Natural killer cell (primary cell): ENCODE measurements around the gene MAT2B. TPM values are rescaled to one million over a fixed set of nuclear protein-coding genes. Genes with fewer than 3 reads are reported as not detected.

ENCODE experiments used
- ATAC-seq, 3 donors: fragments of 150-1000 bp in 2 of 3; fragments of 200-7000 bp in 1 of 3; cut with Tn5 transposase; 1 replicate in 1 of 3; 2 replicates in 2 of 3; pipeline ENCODE4 v1.10.0; 2021; ENCODE audit warnings: mild to moderate bottlenecking in 2 of 3, moderate library complexity in 2 of 3
- DNase-seq, 2 donors: peaks; one replicate each; pipeline versions ENCODE4 v3.0.0 to v3.0.0-alpha.2; 2013 to 2021; ENCODE audit warnings: mixed read lengths in 1 of 2
- H3K27ac ChIP-seq: one replicate; pipeline ENCODE4 v1.5.1; 2013; ENCODE audit warnings: mild to moderate bottlenecking, low read length
- H3K27me3 ChIP-seq: one replicate; pipeline ENCODE4 v1.6.1; 2013; ENCODE audit warnings: low read length; ENCODE audit not compliant: control insufficient read depth, insufficient read depth
- H3K36me3 ChIP-seq: one replicate; pipeline ENCODE4 v1.6.1; 2013; ENCODE audit warnings: low read length; ENCODE audit not compliant: control insufficient read depth, insufficient read depth
- H3K4me1 ChIP-seq: one replicate; pipeline ENCODE4 v1.6.1; 2013; ENCODE audit warnings: low read length; ENCODE audit not compliant: control insufficient read depth, insufficient read depth
- H3K4me3 ChIP-seq: one replicate; pipeline ENCODE4 v1.5.1; 2013; ENCODE audit warnings: low read length
- H3K9me3 ChIP-seq: one replicate; pipeline ENCODE4 v1.6.1; 2013; ENCODE audit warnings: low read length; ENCODE audit not compliant: control insufficient read depth, insufficient read depth
- H3K27ac Mint-ChIP-seq, 2 donors: one replicate each; pipeline ENCODE4 v1.8.0; 2022; ENCODE audit warnings: mild to moderate bottlenecking in 2 of 2, mixed read lengths in 2 of 2, moderate library complexity in 1 of 2
- H3K27me3 Mint-ChIP-seq, 2 donors: one replicate each; pipeline ENCODE4 v1.8.0; 2022; ENCODE audit warnings: low read depth in 2 of 2, mixed read lengths in 2 of 2
- H3K36me3 Mint-ChIP-seq: one replicate; pipeline ENCODE4 v1.8.0; 2022; ENCODE audit warnings: mixed read lengths
- H3K4me1 Mint-ChIP-seq, 2 donors: one replicate each; pipeline ENCODE4 v1.8.0; 2022; ENCODE audit warnings: mixed read lengths in 2 of 2
- H3K4me3 Mint-ChIP-seq: one replicate; pipeline ENCODE4 v1.8.0; 2022; ENCODE audit warnings: mild to moderate bottlenecking, moderate library complexity, mixed read lengths
- H3K9me3 Mint-ChIP-seq, 2 donors: one replicate each; pipeline ENCODE4 v1.8.0; 2022; ENCODE audit warnings: mixed read lengths in 2 of 2
- WGBS: methylation state at CpG from one replicate; pipeline ENCODE4 v1.1.7; 2013; ENCODE audit warnings: missing lambda C conversion rate; ENCODE audit not compliant: insufficient coverage; 5-methylcytosine and 5-hydroxymethylcytosine counted together
- intact Hi-C: fragments of 100-400 bp; cut with micrococcal nuclease; formaldehyde crosslinking; loops from one replicate; pipeline ENCODE4 v1.14.2; 2022
- total RNA-seq, 4 donors: library from RNA; stranded (reverse); fragments of 120-200 nt in 1 of 4; gene quantifications; one replicate each; pipeline versions ENCODE4 v1.2.3 to v1.2.4, GENCODE V29; 2013 to 2022
- TF ChIP-seq, protein P1 (sequence below): fragments of 200-600 bp; IDR thresholded peaks from one replicate; pipeline ENCODE4 v1.8.0; 2022; ENCODE audit warnings: antibody characterized with exemption

Gene MAT2B
- total RNA-seq, 3 donors from 2014 or later (not counting 1 experiment from before 2014, with no cell fraction given) = 68.5 to 99.0 (median 80.7) TPM

DNA sequence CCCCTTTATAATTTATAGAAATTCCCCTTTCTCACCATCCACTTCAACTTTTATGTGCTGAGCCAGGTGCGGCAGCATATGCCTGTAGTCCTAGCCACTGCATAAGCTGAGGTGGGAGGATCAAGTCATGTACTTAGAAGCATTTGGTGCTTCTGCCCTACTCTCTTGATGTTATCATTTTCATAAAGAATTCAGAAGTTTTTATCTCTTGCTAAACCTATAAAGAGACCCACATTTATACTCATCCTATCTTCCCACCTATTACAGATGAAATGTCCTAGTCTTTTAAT is 26.5 kb upstream of the MAT2B start:
- intact Hi-C loops = no loop called here
- Histone ChIP-seq H3K27me3 (no peaks in the 10 kb centered on the region), H3K9me3 (no peaks in the 10 kb centered on the region), H3K4me1 (no peaks in the 10 kb centered on the region), H3K36me3 (no peaks in the 10 kb centered on the region), H3K4me3 (no peak overlapping the region), H3K27ac (no peak overlapping the region)
- 80% methylated on average over 1 of the region's 1 CpG for WGBS
- H3K27me3 Mint-ChIP-seq = no peaks in the 10 kb centered on the region
- ATAC-seq (no peak), DNase-seq (no peak)
- H3K36me3 Mint-ChIP-seq = no peaks in the 10 kb centered on the region
- no peak overlapping the region for H3K27ac Mint-ChIP-seq
- no peak overlapping the region for H3K4me3 Mint-ChIP-seq
- H3K4me1 Mint-ChIP-seq = no peaks in the 10 kb centered on the region
- TF ChIP-seq, protein P1, sequence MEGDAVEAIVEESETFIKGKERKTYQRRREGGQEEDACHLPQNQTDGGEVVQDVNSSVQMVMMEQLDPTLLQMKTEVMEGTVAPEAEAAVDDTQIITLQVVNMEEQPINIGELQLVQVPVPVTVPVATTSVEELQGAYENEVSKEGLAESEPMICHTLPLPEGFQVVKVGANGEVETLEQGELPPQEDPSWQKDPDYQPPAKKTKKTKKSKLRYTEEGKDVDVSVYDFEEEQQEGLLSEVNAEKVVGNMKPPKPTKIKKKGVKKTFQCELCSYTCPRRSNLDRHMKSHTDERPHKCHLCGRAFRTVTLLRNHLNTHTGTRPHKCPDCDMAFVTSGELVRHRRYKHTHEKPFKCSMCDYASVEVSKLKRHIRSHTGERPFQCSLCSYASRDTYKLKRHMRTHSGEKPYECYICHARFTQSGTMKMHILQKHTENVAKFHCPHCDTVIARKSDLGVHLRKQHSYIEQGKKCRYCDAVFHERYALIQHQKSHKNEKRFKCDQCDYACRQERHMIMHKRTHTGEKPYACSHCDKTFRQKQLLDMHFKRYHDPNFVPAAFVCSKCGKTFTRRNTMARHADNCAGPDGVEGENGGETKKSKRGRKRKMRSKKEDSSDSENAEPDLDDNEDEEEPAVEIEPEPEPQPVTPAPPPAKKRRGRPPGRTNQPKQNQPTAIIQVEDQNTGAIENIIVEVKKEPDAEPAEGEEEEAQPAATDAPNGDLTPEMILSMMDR = no peak
- H3K9me3 Mint-ChIP-seq = no peaks in the 10 kb centered on the region

DNA sequence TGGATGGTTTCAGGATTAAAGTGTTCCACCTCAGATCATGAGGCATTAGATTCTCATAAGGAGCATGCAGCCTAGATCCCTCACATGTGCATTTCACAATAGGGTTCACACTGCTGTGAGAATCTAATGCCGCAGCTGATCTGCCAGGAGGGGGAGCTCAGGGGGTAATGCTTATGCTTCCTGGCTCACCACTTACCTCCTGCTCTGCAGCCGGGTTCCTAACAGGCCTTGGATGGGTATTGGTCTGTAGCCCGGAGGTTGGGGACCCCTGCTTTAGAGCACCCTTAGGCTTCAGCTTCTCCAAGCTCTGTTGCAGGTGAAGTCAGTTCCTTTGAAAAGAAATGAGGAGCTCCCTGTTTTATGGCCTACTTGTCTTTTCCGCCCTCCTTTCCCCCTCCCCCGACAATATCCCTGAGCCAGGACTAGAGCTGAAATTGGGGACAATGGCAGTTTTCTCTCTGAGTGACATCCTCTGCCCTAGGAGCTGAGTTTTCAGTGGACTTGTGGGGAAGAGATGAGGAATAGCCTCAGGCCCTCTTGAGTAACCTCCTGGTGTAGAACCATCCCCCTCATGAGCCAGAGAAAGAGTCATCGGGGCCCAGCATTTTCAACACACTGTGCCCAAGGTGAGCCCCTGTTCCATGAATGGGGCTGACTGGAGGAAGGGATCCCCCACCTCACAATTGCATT is 16.2 kb upstream of the MAT2B start:
- Mint-ChIP-seq H3K4me1 (no peaks in the 10 kb centered on the region), H3K27me3 (no peaks in the 10 kb centered on the region), H3K9me3 (no peaks in the 10 kb centered on the region), H3K4me3 (no peak overlapping the region), H3K36me3 (no peaks in the 10 kb centered on the region), H3K27ac (no peak overlapping the region)
- WGBS = 94% methylated on average over 6 of the region's 6 CpGs
- no peaks in the 10 kb centered on the region for H3K4me1 ChIP-seq
- no peaks in the 10 kb centered on the region for H3K36me3 ChIP-seq
- TF ChIP-seq, protein P1 = no peak
- H3K9me3 ChIP-seq = no peaks in the 10 kb centered on the region
- intact Hi-C loops = no loop called here
- H3K4me3 ChIP-seq = no peak overlapping the region
- peak in 1 of 3 donors; percentile 46 for ATAC-seq
- H3K27me3 ChIP-seq = no peaks in the 10 kb centered on the region
- peak in 1 of 2 donors; percentile 52 for DNase-seq
- no peak overlapping the region for H3K27ac ChIP-seq

DNA sequence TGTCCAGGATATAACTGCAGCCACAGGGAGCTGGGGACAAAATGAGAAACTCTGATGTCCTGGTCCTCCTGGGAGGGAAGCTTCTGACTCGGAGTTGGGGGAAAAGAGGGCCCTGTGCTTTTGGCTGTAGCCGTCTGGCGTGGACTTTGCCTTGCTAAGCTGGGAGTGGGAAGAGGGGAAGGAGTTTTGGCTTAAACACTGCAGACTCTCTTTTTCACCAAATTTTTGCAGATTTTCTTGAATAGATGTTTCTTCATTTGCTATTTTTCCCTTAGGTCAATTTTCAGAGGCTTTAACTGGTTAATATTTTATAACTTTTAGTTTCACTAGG is 15.7 kb upstream of the MAT2B start:
- no peaks in the 10 kb centered on the region for H3K27me3 ChIP-seq
- H3K4me3 ChIP-seq = no peak overlapping the region
- no peaks in the 10 kb centered on the region for H3K9me3 ChIP-seq
- no peak for DNase-seq
- intact Hi-C loops = no loop called here
- no peaks in the 10 kb centered on the region for H3K4me1 Mint-ChIP-seq
- no peaks in the 10 kb centered on the region for H3K27me3 Mint-ChIP-seq
- H3K4me3 Mint-ChIP-seq = no peak overlapping the region
- H3K27ac Mint-ChIP-seq = no peak overlapping the region
- no peaks in the 10 kb centered on the region for H3K36me3 Mint-ChIP-seq
- H3K27ac ChIP-seq = no peak overlapping the region
- ATAC-seq = no peak
- H3K36me3 ChIP-seq = no peaks in the 10 kb centered on the region
- no peaks in the 10 kb centered on the region for H3K9me3 Mint-ChIP-seq
- no peaks in the 10 kb centered on the region for H3K4me1 ChIP-seq
- 99% methylated on average over 3 of the region's 3 CpGs for WGBS
- TF ChIP-seq, protein P1 = no peak

DNA sequence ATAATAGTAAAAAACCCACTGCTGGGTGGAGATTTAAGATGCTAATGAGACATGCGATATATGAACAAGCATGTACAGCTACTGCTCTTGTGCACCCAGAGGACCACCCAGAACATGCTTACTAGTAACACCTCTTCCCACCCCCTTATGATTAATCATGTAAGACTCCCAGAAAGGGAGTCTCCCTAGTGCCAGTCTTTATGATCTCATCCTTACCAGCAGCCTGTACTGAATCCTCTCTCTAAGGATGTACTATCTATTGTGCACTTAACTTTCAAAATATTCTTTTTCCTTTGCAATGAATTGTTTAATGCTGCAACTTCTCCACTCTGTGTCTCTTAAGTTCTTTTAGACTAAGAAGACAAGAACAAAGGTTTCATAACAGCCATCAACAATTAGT is 9.1 kb upstream of the MAT2B start:
- H3K27ac Mint-ChIP-seq = no peak overlapping the region
- H3K4me3 ChIP-seq = no peak overlapping the region
- intact Hi-C loops = no loop called here
- 100% methylated on average over 1 of the region's 1 CpG for WGBS
- H3K9me3 ChIP-seq = no peaks in the 10 kb centered on the region
- ATAC-seq (no peak), DNase-seq (no peak)
- H3K36me3 ChIP-seq = no peaks in the 10 kb centered on the region
- no peaks in the 10 kb centered on the region for H3K36me3 Mint-ChIP-seq
- H3K4me1 ChIP-seq = no peaks in the 10 kb centered on the region
- no peaks in the 10 kb centered on the region for H3K9me3 Mint-ChIP-seq
- no peaks in the 10 kb centered on the region for H3K27me3 Mint-ChIP-seq
- no peak overlapping the region for H3K27ac ChIP-seq
- no peaks in the 10 kb centered on the region for H3K27me3 ChIP-seq
- TF ChIP-seq, protein P1 = no peak
- no peak overlapping the region for H3K4me3 Mint-ChIP-seq
- no peaks in the 10 kb centered on the region for H3K4me1 Mint-ChIP-seq
